ENCODE measurements around the gene SPIRE2.
"Not testable (repeated sequence)": the region's sequence is repeated elsewhere in the genome, so short reads cannot be mapped to it uniquely, and the experiment has no call there.

Gene SPIRE2

DNA sequence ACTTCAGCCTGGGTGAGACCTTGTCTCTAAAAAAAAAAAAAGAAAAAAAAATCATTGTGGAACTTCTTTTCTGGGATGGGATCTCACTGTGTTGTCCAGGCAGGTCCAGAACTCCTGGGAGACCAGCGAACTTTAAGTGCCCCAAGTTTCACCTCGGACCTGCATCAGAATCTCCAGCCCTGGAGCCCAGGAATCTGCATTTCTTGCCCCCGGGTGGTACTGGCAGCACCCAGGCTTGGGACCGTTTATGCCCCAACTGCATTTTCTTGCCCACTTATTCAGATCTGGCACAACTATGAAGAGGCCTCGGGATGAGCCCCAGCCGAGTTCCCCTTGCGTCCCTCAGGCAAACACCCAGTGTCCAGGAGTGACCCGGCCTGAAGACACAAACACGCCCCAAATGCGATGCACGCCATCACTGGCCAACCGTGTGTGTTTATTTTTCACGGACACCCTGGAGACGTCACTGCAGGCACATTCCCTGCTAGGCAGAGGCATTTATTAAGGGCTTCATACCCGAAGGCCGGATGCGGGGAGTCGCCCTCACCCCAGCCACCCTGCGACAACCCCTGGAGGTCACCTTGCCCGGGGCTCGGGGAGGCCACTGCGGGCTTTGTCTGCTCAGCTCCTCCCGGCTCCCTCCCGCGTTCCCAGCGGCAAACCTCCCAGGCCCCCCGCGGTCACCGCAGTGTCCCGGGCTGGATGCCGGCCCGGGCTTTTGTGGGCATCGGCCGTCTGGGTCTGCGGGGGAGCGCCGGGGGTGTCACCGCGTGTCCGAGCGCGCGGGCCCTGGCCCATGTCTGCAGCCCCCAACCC lies 684 bp upstream of the SPIRE2 start:
- Histone ChIP-seq H3K9me3 (ENCODE audit: control extremely low read depth in 1 of 5, control insufficient read depth in 4 of 5, insufficient read depth in 2 of 5, low read depth in 1 of 5, low read length in 4 of 5) (no peaks in the 10 kb centered on the region), H3K27me3 (replicated peaks in 2 of 5; ENCODE audit: control insufficient read depth in 4 of 5, insufficient read depth in 5 of 5, low read length in 4 of 5) (peaks cover 0 to 20% (median 4%) of the 10 kb centered on the region in 5 experiments), H3K27ac (ENCODE audit: insufficient read depth in 1 of 2, low read depth in 1 of 2, low read length in 2 of 2, poor library complexity in 1 of 2, severe bottlenecking in 2 of 2) (no peak overlapping the region), H3K4me1 (ENCODE audit: control extremely low read depth in 1 of 4, control insufficient read depth in 4 of 4, insufficient read depth in 4 of 4, low read length in 3 of 4) (peaks cover 0 to 13% (median 11%) of the 10 kb centered on the region in 4 experiments), H3K4me3 (ENCODE audit: control insufficient read depth in 1 of 7, extremely low read depth in 1 of 7, insufficient read depth in 4 of 7, low read depth in 2 of 7, low read length in 6 of 7) (peak overlapping the region in 4 of 7 experiments; percentile 57 to 64 (median 62)), H3K36me3 (ENCODE audit: control insufficient read depth in 4 of 4, insufficient read depth in 4 of 4, low read length in 3 of 4) (peaks cover 0 to 2% (median 0%) of the 10 kb centered on the region in 4 experiments)
- WGBS (ENCODE audit: insufficient coverage), result 13% methylated on average over 39 of the region's 43 CpGs
- peak in 2 of 3 donors; percentile 21 to 22 for DNase-seq
- ChIA-PET CTCF (interaction anchor here (1.1 kb wide), 1 partner anchor 12 kb away, joined by 4 read pairs; no protein-coding TSS in a partner anchor), POLR2A (interaction anchor here (0.6 kb wide), 1 partner anchor 29 kb away, joined by 4 read pairs; no protein-coding TSS in a partner anchor)

- H3K9me3 ChIP-seq (ENCODE audit: control extremely low read depth in 1 of 5, control insufficient read depth in 4 of 5, insufficient read depth in 2 of 5, low read depth in 1 of 5, low read length in 4 of 5), result peaks cover 0 to 3% (median 0%) of the 10 kb centered on the region in 5 experiments
- peaks cover 0 to 13% (median 11%) of the 10 kb centered on the region in 4 experiments for H3K4me1 ChIP-seq (ENCODE audit: control extremely low read depth in 1 of 4, control insufficient read depth in 4 of 4, insufficient read depth in 4 of 4, low read length in 3 of 4)
- DNase-seq, result no peak
- ChIA-PET POLR2A (interaction anchor here (0.6 kb wide), 1 partner anchor 12 kb away, joined by 3 read pairs; no protein-coding TSS in a partner anchor), CTCF (interaction anchor here (1.2 kb wide), 1 partner anchor 31 kb away, joined by 3 read pairs; no protein-coding TSS in a partner anchor)
- H3K27me3 ChIP-seq (replicated peaks in 2 of 5; ENCODE audit: control insufficient read depth in 4 of 5, insufficient read depth in 5 of 5, low read length in 4 of 5), result peaks cover 0 to 20% (median 4%) of the 10 kb centered on the region in 5 experiments
- H3K4me3 ChIP-seq (ENCODE audit: control insufficient read depth in 1 of 7, extremely low read depth in 1 of 7, insufficient read depth in 4 of 7, low read depth in 2 of 7, low read length in 6 of 7), result peak overlapping the region in 4 of 7 experiments; percentile 40 to 52 (median 46)
- WGBS (ENCODE audit: insufficient coverage), result 24% methylated on average over 13 of the region's 26 CpGs
- no peaks in the 10 kb centered on the region for H3K36me3 ChIP-seq (ENCODE audit: control insufficient read depth in 4 of 4, insufficient read depth in 4 of 4, low read length in 3 of 4)
- H3K27ac ChIP-seq (ENCODE audit: insufficient read depth in 1 of 2, low read depth in 1 of 2, low read length in 2 of 2, poor library complexity in 1 of 2, severe bottlenecking in 2 of 2), result no peak overlapping the region
Measured at GRCh38 chr16:89828870-89829629, 775 bp downstream of the SPIRE2 start.

DNA sequence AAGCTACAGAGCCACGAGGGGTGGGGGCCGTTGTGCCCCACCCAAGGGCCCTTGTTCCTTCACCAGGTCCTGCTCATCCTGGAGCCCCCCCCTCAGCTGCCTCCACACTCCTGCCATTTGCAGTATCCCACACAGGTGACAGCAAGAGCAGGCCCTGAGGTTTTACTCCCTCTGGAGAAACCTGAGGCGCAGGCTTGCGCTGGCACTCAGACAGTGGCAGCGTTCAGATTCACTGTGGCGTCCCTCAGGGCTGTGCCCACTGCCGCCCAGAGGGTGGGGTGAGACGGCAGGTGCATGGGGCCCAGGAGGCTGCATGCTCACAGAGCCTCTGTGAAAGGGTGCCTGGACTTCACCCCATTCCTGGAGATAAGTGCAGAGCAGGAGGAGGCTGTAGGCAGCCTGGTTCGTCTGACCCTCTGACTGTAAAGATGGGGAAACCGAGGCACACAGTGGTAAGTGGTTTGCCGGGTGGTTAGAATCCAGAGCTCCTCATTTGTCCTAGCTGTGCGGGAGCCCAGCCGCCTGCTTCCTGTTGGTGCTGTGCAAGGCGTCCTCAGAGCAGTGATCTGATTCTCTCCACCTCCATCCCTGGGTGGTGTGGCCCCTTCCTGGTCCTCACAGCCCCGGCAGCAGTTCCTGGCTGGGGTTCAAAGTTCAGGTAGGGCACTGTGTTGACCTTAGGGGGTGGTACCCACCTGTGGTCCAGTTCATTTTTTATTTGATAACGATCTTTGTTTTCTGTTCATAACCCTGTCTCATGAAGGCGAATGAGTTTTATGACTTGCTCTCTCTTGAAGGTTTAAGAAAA lies 1.6 kb downstream of the SPIRE2 start:
- H3K36me3 ChIP-seq (ENCODE audit: control insufficient read depth in 4 of 4, insufficient read depth in 4 of 4, low read length in 3 of 4), result no peaks in the 10 kb centered on the region
- peaks cover 0 to 20% (median 4%) of the 10 kb centered on the region in 5 experiments for H3K27me3 ChIP-seq (replicated peaks in 2 of 5; ENCODE audit: control insufficient read depth in 4 of 5, insufficient read depth in 5 of 5, low read length in 4 of 5)
- no peak overlapping the region for H3K27ac ChIP-seq (ENCODE audit: insufficient read depth in 1 of 2, low read depth in 1 of 2, low read length in 2 of 2, poor library complexity in 1 of 2, severe bottlenecking in 2 of 2)
- ChIA-PET CTCF (interaction anchor here (1.2 kb wide), 1 partner anchor 30 kb away, joined by 3 read pairs; no protein-coding TSS in a partner anchor), POLR2A (no interaction called here)
- H3K4me3 ChIP-seq (ENCODE audit: control insufficient read depth in 1 of 7, extremely low read depth in 1 of 7, insufficient read depth in 4 of 7, low read depth in 2 of 7, low read length in 6 of 7), result no peak overlapping the region
- 84% methylated on average over 12 of the region's 17 CpGs for WGBS (ENCODE audit: insufficient coverage)
- DNase-seq, result no peak
- H3K4me1 ChIP-seq (ENCODE audit: control extremely low read depth in 1 of 4, control insufficient read depth in 4 of 4, insufficient read depth in 4 of 4, low read length in 3 of 4), result peaks cover 0 to 13% (median 11%) of the 10 kb centered on the region in 4 experiments
- peaks cover 0 to 3% (median 0%) of the 10 kb centered on the region in 5 experiments for H3K9me3 ChIP-seq (ENCODE audit: control extremely low read depth in 1 of 5, control insufficient read depth in 4 of 5, insufficient read depth in 2 of 5, low read depth in 1 of 5, low read length in 4 of 5)

GRCh38 chr16:89831810-89832328 lies 3.6 kb downstream of the SPIRE2 start:
- Histone ChIP-seq H3K9me3 (ENCODE audit: control extremely low read depth in 1 of 5, control insufficient read depth in 4 of 5, insufficient read depth in 2 of 5, low read depth in 1 of 5, low read length in 4 of 5) (peaks cover 0 to 3% (median 0%) of the 10 kb centered on the region in 5 experiments), H3K4me3 (ENCODE audit: control insufficient read depth in 1 of 7, extremely low read depth in 1 of 7, insufficient read depth in 4 of 7, low read depth in 2 of 7, low read length in 6 of 7) (no peak overlapping the region), H3K27me3 (replicated peaks in 2 of 5; ENCODE audit: control insufficient read depth in 4 of 5, insufficient read depth in 5 of 5, low read length in 4 of 5) (peaks cover 0 to 18% (median 4%) of the 10 kb centered on the region in 5 experiments), H3K4me1 (ENCODE audit: control extremely low read depth in 1 of 4, control insufficient read depth in 4 of 4, insufficient read depth in 4 of 4, low read length in 3 of 4) (peaks cover 0 to 13% (median 11%) of the 10 kb centered on the region in 4 experiments), H3K36me3 (ENCODE audit: control insufficient read depth in 4 of 4, insufficient read depth in 4 of 4, low read length in 3 of 4) (no peaks in the 10 kb centered on the region), H3K27ac (ENCODE audit: insufficient read depth in 1 of 2, low read depth in 1 of 2, low read length in 2 of 2, poor library complexity in 1 of 2, severe bottlenecking in 2 of 2) (no peak overlapping the region)
- DNase-seq, result no peak
- POLR2A ChIA-PET, result interaction anchor here (0.6 kb wide), 1 partner anchor 818 kb away, joined by 6 read pairs; no protein-coding TSS in a partner anchor
- 96% methylated on average over 24 of the region's 25 CpGs for WGBS (ENCODE audit: insufficient coverage)
- CTCF ChIA-PET, result no interaction called here

GRCh38 chr16:89833664-89834363 lies 5.5 kb downstream of the SPIRE2 start:
- H3K27me3 ChIP-seq (replicated peaks in 2 of 5; ENCODE audit: control insufficient read depth in 4 of 5, insufficient read depth in 5 of 5, low read length in 4 of 5); H3K27ac ChIP-seq (ENCODE audit: insufficient read depth in 1 of 2, low read depth in 1 of 2, low read length in 2 of 2, poor library complexity in 1 of 2, severe bottlenecking in 2 of 2); POLR2A ChIA-PET; CTCF ChIA-PET; DNase-seq; H3K36me3 ChIP-seq (ENCODE audit: control insufficient read depth in 4 of 4, insufficient read depth in 4 of 4, low read length in 3 of 4); H3K9me3 ChIP-seq (ENCODE audit: control extremely low read depth in 1 of 5, control insufficient read depth in 4 of 5, insufficient read depth in 2 of 5, low read depth in 1 of 5, low read length in 4 of 5); H3K4me3 ChIP-seq (ENCODE audit: control insufficient read depth in 1 of 7, extremely low read depth in 1 of 7, insufficient read depth in 4 of 7, low read depth in 2 of 7, low read length in 6 of 7): not testable (repeated sequence)
- WGBS (ENCODE audit: insufficient coverage), result 99% methylated on average over 35 of the region's 39 CpGs
- H3K4me1 ChIP-seq (ENCODE audit: control extremely low read depth in 1 of 4, control insufficient read depth in 4 of 4, insufficient read depth in 4 of 4, low read length in 3 of 4), result peaks cover 0 to 15% (median 13%) of the 10 kb centered on the region in 4 experiments

DNA sequence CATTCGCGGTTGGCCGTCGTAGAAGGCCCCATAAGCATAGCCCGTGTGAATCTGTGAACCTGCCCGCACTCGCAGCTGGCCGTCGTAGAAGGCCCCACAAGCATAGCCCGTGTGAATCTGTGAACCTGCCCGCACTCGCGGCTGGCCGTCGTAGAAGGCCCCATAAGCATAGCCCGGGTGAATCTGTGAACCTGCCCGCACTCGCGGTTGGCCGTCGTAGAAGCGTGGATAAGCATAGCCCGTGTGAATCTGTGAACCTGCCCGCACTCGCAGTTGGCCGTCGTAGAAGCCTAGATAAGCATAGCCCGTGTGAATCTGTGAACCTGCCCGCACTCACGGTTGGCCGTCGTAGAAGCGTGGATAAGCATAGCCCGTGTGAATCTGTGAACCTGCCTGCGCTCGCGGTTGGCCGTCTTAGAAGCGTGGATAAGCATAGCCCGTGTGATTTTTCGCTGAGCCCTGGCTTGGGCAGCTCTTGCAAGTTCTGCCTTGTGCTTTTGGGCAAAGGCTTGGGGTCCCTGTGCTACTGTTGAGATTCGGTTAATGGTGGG lies 6.6 kb downstream of the SPIRE2 start:
- WGBS (ENCODE audit: insufficient coverage), result 98% methylated on average over 35 of the region's 42 CpGs
- H3K4me3 ChIP-seq (ENCODE audit: control insufficient read depth in 1 of 7, extremely low read depth in 1 of 7, insufficient read depth in 4 of 7, low read depth in 2 of 7, low read length in 6 of 7); H3K36me3 ChIP-seq (ENCODE audit: control insufficient read depth in 4 of 4, insufficient read depth in 4 of 4, low read length in 3 of 4); H3K27me3 ChIP-seq (replicated peaks in 2 of 5; ENCODE audit: control insufficient read depth in 4 of 5, insufficient read depth in 5 of 5, low read length in 4 of 5); H3K27ac ChIP-seq (ENCODE audit: insufficient read depth in 1 of 2, low read depth in 1 of 2, low read length in 2 of 2, poor library complexity in 1 of 2, severe bottlenecking in 2 of 2); CTCF ChIA-PET; H3K9me3 ChIP-seq (ENCODE audit: control extremely low read depth in 1 of 5, control insufficient read depth in 4 of 5, insufficient read depth in 2 of 5, low read depth in 1 of 5, low read length in 4 of 5); DNase-seq: not testable (repeated sequence)
- H3K4me1 ChIP-seq (ENCODE audit: control extremely low read depth in 1 of 4, control insufficient read depth in 4 of 4, insufficient read depth in 4 of 4, low read length in 3 of 4), result peaks cover 0 to 12% (median 11%) of the 10 kb centered on the region in 4 experiments
- POLR2A ChIA-PET, result interaction anchor here (0.7 kb wide), 1 partner anchor 118 kb away, joined by 6 read pairs; no protein-coding TSS in a partner anchor
